ENCODE measurements around the gene SHANK1. TPM values are rescaled to one million over a fixed set of nuclear protein-coding genes. Genes with fewer than 3 reads are reported as not detected.

The SHANK1 gene
- total RNA-seq, 4 donors from 2014 or later = 0.21 to 3.3 (median 0.30) TPM; not detected in 1

DNA sequence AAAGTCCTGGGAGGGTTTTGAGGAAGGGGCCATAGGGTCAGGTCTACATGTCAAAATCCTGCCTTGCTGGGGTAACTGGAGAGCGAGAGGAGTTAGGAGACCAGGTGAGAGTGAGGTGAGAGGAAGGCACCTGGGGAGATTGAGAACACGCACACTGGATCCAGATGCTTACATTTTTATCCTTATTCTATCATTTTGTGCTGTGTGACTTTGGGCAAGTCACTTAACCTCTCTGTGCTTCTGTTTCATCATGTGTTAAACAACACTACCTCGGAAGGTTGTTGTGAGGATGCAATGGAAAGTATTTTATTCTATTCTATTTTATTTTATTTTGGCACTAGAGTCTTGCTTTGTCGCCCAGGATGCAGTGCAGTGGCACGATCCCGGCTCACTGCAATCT is 66.9 kb downstream of the SHANK1 start:
- WGBS, 2 donors = 92 to 96% methylated on average over 6 of the region's 6 CpGs
- H3K27me3 ChIP-seq = peaks cover 0 to 21% of the 10 kb centered on the region in 2 donors
- no peak overlapping the region for H3K4me3 ChIP-seq

DNA sequence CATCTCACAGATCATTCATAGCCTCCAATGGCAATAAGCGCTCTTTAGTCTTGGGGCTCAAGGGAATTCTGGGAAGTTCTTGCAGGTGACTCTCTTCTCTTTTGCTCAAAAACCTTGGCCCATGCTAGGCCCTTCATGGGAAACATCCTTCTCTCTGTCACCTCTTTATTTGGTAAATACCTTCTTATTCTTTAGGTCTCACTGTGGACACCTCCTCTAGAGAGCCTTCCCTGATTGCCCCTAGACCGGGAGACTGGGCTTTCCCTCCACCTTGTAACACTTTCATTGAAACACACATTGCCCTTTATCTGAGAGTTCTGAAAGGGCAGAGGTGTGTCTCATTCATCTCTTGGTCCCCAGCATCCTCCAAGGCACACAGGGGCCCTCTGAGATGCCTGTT is 68.4 kb downstream of the SHANK1 start:
- no peak for DNase-seq (ENCODE audit: low spot score in 2 of 2)
- H3K27ac ChIP-seq = no peak overlapping the region
- TF ChIP-seq, protein P1, sequence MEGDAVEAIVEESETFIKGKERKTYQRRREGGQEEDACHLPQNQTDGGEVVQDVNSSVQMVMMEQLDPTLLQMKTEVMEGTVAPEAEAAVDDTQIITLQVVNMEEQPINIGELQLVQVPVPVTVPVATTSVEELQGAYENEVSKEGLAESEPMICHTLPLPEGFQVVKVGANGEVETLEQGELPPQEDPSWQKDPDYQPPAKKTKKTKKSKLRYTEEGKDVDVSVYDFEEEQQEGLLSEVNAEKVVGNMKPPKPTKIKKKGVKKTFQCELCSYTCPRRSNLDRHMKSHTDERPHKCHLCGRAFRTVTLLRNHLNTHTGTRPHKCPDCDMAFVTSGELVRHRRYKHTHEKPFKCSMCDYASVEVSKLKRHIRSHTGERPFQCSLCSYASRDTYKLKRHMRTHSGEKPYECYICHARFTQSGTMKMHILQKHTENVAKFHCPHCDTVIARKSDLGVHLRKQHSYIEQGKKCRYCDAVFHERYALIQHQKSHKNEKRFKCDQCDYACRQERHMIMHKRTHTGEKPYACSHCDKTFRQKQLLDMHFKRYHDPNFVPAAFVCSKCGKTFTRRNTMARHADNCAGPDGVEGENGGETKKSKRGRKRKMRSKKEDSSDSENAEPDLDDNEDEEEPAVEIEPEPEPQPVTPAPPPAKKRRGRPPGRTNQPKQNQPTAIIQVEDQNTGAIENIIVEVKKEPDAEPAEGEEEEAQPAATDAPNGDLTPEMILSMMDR (IDR thresholded peaks at IDR 0.05) = no peak
- TF ChIP-seq EP300 (IDR thresholded peaks at IDR 0.05) (no peak), POLR2A (IDR thresholded peaks at IDR 0.05) (no peak)
- H3K4me3 ChIP-seq = no peak overlapping the region
- 72 to 83% methylated on average over 2 of the region's 2 CpGs for WGBS, 2 donors
- no peaks in the 10 kb centered on the region for H3K4me1 ChIP-seq
- peaks cover 0 to 10% of the 10 kb centered on the region in 2 donors for H3K27me3 ChIP-seq
- H3K9me3 ChIP-seq = peaks cover 0 to 25% (median 0%) of the 10 kb centered on the region in 4 donors
- no peaks in the 10 kb centered on the region for H3K36me3 ChIP-seq

More for the DNA sequence above, 66.9 kb downstream of the SHANK1 start:
- Histone ChIP-seq H3K9me3 (peaks cover 0 to 21% (median 0%) of the 10 kb centered on the region in 4 donors), H3K4me1 (peaks cover 0 to under 1% (median 0%) of the 10 kb centered on the region in 4 donors), H3K27ac (no peak overlapping the region), H3K36me3 (no peaks in the 10 kb centered on the region)
- TF ChIP-seq, protein P1 (IDR thresholded peaks at IDR 0.05) = no peak
- TF ChIP-seq EP300 (IDR thresholded peaks at IDR 0.05) (no peak), POLR2A (IDR thresholded peaks at IDR 0.05) (no peak)
- no peak for DNase-seq (ENCODE audit: low spot score in 2 of 2)

DNA sequence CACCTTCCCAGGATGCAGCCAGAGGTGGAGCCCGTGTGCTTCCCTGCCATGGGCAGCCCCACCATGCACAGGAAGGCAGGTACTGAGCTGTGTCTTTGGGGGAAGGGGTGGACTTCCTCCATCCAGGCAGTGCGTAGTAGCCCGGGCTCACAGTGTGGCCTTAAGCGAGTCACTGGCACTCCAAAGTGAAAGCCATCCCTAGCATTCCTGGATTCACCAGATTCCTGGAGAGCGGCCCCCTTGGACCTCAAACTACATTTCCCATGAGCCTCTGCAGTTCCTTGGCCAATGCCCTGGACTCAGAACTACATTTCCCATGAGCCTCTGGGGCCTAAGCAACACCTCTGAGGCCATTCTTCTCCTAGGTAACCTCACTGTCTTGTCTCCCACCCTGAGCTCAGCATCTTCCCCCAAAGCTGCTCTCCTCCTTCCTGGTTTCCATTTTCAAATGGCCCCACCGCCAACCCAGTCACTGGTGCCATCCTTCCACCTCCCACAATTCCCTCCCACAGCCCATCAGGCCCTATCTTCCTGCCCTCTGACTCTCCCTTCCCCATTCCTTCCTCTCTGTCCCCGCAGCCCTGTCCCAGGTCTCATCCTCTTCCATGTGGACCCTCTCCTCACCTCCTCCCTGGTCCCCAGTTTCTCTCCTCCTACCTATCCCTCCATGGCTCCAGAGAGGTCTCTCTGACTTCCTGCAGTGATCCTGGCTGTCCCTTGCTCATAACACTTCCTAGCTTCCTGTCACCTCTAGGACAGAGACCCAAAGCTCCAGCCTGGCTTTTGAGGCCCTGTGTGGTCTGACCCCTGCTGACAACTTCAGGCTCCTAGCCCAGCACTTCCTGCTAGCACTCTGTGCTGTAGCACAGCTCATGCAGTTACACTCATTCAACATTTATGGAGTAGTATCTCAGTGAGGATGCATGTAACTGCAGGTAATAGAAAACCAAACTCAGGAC is 69.9 kb downstream of the SHANK1 start, which contains the start of gene C19orf81:
C19orf81 (plus strand) TSS at position 13 of the 959 bp plus-strand sequence; CDS start at position 13, 0 bp downstream.
- Histone ChIP-seq H3K27me3 (no peaks in the 10 kb centered on the region), H3K9me3 (peaks cover 0 to 12% (median 0%) of the 10 kb centered on the region in 4 donors), H3K27ac (no peak within 1 kb of the TSS), H3K4me1 (no peaks in the 10 kb centered on the region), H3K4me3 (no peak within 1 kb of the TSS), H3K36me3 (no peaks in the 10 kb centered on the region)
- TF ChIP-seq POLR2A (IDR thresholded peaks at IDR 0.05) (no peak), EP300 (IDR thresholded peaks at IDR 0.05) (no peak)
- TF ChIP-seq, protein P1 (IDR thresholded peaks at IDR 0.05) = no peak
- WGBS, 2 donors = 27% methylated on average over 7 of the region's 7 CpGs
- DNase-seq (ENCODE audit: low spot score in 2 of 2) = no peak

DNA sequence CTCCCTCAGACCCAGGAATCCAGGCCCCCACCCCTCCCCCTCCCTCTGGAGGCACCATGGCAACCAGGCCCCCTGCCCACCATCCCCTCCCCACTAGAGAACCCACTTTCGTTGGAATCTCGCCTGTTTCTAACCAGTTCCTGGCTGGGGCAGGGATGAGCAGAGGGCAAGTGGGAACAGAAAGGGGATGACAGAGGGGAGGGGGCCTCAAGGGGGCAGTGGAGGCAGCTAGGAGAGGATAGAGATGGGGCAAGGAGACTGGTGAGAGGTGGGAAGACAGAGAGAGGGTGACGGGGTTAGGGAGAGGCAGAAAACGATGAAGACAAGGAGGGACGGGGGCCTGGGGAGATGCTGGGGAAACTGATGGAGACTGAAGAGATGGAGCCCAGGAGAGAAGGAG is 70.9 kb downstream of the SHANK1 start:
- no peak overlapping the region for H3K4me3 ChIP-seq
- TF ChIP-seq EP300 (IDR thresholded peaks at IDR 0.05) (no peak), POLR2A (IDR thresholded peaks at IDR 0.05) (no peak)
- TF ChIP-seq, protein P1 (IDR thresholded peaks at IDR 0.05) = no peak
- 39 to 55% methylated on average over 5 of the region's 5 CpGs for WGBS, 2 donors
- H3K9me3 ChIP-seq = peaks cover 0 to 4% (median 0%) of the 10 kb centered on the region in 4 donors
- no peaks in the 10 kb centered on the region for H3K4me1 ChIP-seq
- no peak overlapping the region for H3K27ac ChIP-seq
- DNase-seq (ENCODE audit: low spot score in 2 of 2) = no peak
- no peaks in the 10 kb centered on the region for H3K27me3 ChIP-seq
- H3K36me3 ChIP-seq = no peaks in the 10 kb centered on the region
